Measurements from ENCODE around the gene UCHL5. TPM values are rescaled to one million over a fixed set of nuclear protein-coding genes. Genes with fewer than 3 reads are reported as not detected.

Gene UCHL5
- polyA plus RNA-seq, 1 donor from 2014 or later = 28.8 TPM

- peak overlapping the region; percentile 58 for H3K9ac ChIP-seq (ENCODE audit: low read length)
- no peak for TF ChIP-seq POLR2AphosphoS5 (IDR thresholded peaks at IDR 0.05)
- TF ChIP-seq RAD21 (conservative IDR thresholded peaks at IDR 0.05) = no peak
- TF ChIP-seq MXI1 (conservative IDR thresholded peaks at IDR 0.05; ENCODE audit: poor library complexity, severe bottlenecking) = no peak
- TF ChIP-seq, protein P1, sequence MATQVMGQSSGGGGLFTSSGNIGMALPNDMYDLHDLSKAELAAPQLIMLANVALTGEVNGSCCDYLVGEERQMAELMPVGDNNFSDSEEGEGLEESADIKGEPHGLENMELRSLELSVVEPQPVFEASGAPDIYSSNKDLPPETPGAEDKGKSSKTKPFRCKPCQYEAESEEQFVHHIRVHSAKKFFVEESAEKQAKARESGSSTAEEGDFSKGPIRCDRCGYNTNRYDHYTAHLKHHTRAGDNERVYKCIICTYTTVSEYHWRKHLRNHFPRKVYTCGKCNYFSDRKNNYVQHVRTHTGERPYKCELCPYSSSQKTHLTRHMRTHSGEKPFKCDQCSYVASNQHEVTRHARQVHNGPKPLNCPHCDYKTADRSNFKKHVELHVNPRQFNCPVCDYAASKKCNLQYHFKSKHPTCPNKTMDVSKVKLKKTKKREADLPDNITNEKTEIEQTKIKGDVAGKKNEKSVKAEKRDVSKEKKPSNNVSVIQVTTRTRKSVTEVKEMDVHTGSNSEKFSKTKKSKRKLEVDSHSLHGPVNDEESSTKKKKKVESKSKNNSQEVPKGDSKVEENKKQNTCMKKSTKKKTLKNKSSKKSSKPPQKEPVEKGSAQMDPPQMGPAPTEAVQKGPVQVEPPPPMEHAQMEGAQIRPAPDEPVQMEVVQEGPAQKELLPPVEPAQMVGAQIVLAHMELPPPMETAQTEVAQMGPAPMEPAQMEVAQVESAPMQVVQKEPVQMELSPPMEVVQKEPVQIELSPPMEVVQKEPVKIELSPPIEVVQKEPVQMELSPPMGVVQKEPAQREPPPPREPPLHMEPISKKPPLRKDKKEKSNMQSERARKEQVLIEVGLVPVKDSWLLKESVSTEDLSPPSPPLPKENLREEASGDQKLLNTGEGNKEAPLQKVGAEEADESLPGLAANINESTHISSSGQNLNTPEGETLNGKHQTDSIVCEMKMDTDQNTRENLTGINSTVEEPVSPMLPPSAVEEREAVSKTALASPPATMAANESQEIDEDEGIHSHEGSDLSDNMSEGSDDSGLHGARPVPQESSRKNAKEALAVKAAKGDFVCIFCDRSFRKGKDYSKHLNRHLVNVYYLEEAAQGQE (IDR thresholded peaks at IDR 0.05; ENCODE audit: borderline replicate concordance) = peak; percentile 13
- TF ChIP-seq, protein P2, sequence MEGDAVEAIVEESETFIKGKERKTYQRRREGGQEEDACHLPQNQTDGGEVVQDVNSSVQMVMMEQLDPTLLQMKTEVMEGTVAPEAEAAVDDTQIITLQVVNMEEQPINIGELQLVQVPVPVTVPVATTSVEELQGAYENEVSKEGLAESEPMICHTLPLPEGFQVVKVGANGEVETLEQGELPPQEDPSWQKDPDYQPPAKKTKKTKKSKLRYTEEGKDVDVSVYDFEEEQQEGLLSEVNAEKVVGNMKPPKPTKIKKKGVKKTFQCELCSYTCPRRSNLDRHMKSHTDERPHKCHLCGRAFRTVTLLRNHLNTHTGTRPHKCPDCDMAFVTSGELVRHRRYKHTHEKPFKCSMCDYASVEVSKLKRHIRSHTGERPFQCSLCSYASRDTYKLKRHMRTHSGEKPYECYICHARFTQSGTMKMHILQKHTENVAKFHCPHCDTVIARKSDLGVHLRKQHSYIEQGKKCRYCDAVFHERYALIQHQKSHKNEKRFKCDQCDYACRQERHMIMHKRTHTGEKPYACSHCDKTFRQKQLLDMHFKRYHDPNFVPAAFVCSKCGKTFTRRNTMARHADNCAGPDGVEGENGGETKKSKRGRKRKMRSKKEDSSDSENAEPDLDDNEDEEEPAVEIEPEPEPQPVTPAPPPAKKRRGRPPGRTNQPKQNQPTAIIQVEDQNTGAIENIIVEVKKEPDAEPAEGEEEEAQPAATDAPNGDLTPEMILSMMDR (IDR thresholded peaks at IDR 0.05; ENCODE audit: poor library complexity, severe bottlenecking) = no peak
- no peak for TF ChIP-seq TAF1 (IDR thresholded peaks at IDR 0.05; ENCODE audit: low read depth)
- no peaks in the 10 kb centered on the region for H3K79me2 ChIP-seq (replicated peaks; ENCODE audit: insufficient read depth, low read length)
- H3K36me3 ChIP-seq (ENCODE audit: insufficient read depth, low read length) = no peaks in the 10 kb centered on the region
- peaks cover 5% of the 10 kb centered on the region for H3F3A ChIP-seq (ENCODE audit: insufficient read depth, low read length, poor library complexity, severe bottlenecking)
- no peaks in the 10 kb centered on the region for H3K9me2 ChIP-seq (ENCODE audit: insufficient read depth, low read length)
- peak overlapping the region; percentile 92 for H3K4me2 ChIP-seq (ENCODE audit: low read length)
- H3K27me3 ChIP-seq (ENCODE audit: insufficient read depth, low read depth, low read length) = peaks cover 4% of the 10 kb centered on the region
- no peaks in the 10 kb centered on the region for H3K9me3 ChIP-seq (ENCODE audit: low read length)
- no peaks in the 10 kb centered on the region for H4K20me1 ChIP-seq (ENCODE audit: insufficient read depth)
- peak overlapping the region; percentile 38 for H2AFZ ChIP-seq (ENCODE audit: low read depth, low read length)
- H3K4me3 ChIP-seq (ENCODE audit: low read length) = peak overlapping the region; percentile 87
- H3K27ac ChIP-seq (ENCODE audit: low read length) = no peak overlapping the region
These were observed 45.3 kb upstream of the UCHL5 start for GRCh38 chr1:193104502-193104906.

- no peaks in the 10 kb centered on the region for H3K9me3 ChIP-seq (ENCODE audit: low read length)
- peak overlapping the region; percentile 92 for H3K4me2 ChIP-seq (ENCODE audit: low read length)
- H3F3A ChIP-seq (ENCODE audit: insufficient read depth, low read length, poor library complexity, severe bottlenecking) = peaks cover 5% of the 10 kb centered on the region
- H3K27me3 ChIP-seq (ENCODE audit: insufficient read depth, low read depth, low read length) = peaks cover 4% of the 10 kb centered on the region
- TF ChIP-seq SMC3 (conservative IDR thresholded peaks at IDR 0.05; ENCODE audit: poor library complexity) (no peak), RAD21 (conservative IDR thresholded peaks at IDR 0.05) (no peak), EP300 (conservative IDR thresholded peaks at IDR 0.05; ENCODE audit: poor library complexity, severe bottlenecking) (no peak), EZH2 (IDR thresholded peaks at IDR 0.05; ENCODE audit: borderline replicate concordance, insufficient read depth, low read length, poor library complexity, severe bottlenecking) (no peak), MXI1 (conservative IDR thresholded peaks at IDR 0.05; ENCODE audit: poor library complexity, severe bottlenecking) (no peak), TAF1 (IDR thresholded peaks at IDR 0.05; ENCODE audit: low read depth) (no peak), POLR2AphosphoS5 (IDR thresholded peaks at IDR 0.05) (no peak)
- TF ChIP-seq, protein P2 (IDR thresholded peaks at IDR 0.05; ENCODE audit: poor library complexity, severe bottlenecking) = no peak
- TF ChIP-seq, protein P1 (IDR thresholded peaks at IDR 0.05; ENCODE audit: borderline replicate concordance) = no peak
- H4K20me1 ChIP-seq (ENCODE audit: insufficient read depth) = no peaks in the 10 kb centered on the region
- H3K79me2 ChIP-seq (replicated peaks; ENCODE audit: insufficient read depth, low read length) = no peaks in the 10 kb centered on the region
- H3K4me3 ChIP-seq (ENCODE audit: low read length) = peak overlapping the region; percentile 87
- no peaks in the 10 kb centered on the region for H3K36me3 ChIP-seq (ENCODE audit: insufficient read depth, low read length)
- peak overlapping the region; percentile 58 for H3K9ac ChIP-seq (ENCODE audit: low read length)
- no peak overlapping the region for H3K27ac ChIP-seq (ENCODE audit: low read length)
- no peak overlapping the region for H2AFZ ChIP-seq (ENCODE audit: low read depth, low read length)
- H3K9me2 ChIP-seq (ENCODE audit: insufficient read depth, low read length) = no peaks in the 10 kb centered on the region
These were observed 44.8 kb upstream of the UCHL5 start for GRCh38 chr1:193103759-193104501.
